Neural crest cell (in vitro differentiated cells): Measurements from ENCODE around the gene CLDN5. TPM values are rescaled to one million over a fixed set of nuclear protein-coding genes. Genes with fewer than 3 reads are reported as not detected.

ENCODE experiments used
- DNase-seq: peaks from one replicate; pipeline ENCODE4 v3.0.0; 2021; ENCODE audit warnings: low read depth, mixed read lengths, low spot score
- H3K27ac Mint-ChIP-seq: one replicate; pipeline ENCODE4 v1.8.0; 2021; ENCODE audit warnings: mild to moderate bottlenecking, mixed read lengths; ENCODE audit not compliant: unreplicated experiment
- H3K27me3 Mint-ChIP-seq: 2 replicates; pipeline ENCODE4 v1.8.0; 2021; ENCODE audit warnings: low read depth, mild to moderate bottlenecking, mixed read lengths
- H3K36me3 Mint-ChIP-seq: 2 replicates; pipeline ENCODE4 v1.8.0; 2021; ENCODE audit warnings: low read depth, mild to moderate bottlenecking, mixed read lengths
- H3K4me1 Mint-ChIP-seq: 2 replicates; pipeline ENCODE4 v1.8.0; 2021; ENCODE audit warnings: mixed read lengths
- H3K4me3 Mint-ChIP-seq: one replicate; pipeline ENCODE4 v1.8.0; 2021; ENCODE audit warnings: mild to moderate bottlenecking, mixed read lengths
- H3K9me3 Mint-ChIP-seq: 2 replicates; pipeline ENCODE4 v1.8.0; 2021; ENCODE audit warnings: mixed read lengths
- total RNA-seq: library from RNA; stranded (reverse); gene quantifications from 2 replicates; pipeline ENCODE4 v1.2.1, GENCODE V29; 2021
- TF ChIP-seq, protein P1 (sequence below): fragments of 200-600 bp; sonication (generic); conservative IDR thresholded peaks from 2 replicates; pipeline ENCODE4 v1.5.0; 2021; ENCODE audit warnings: antibody characterized with exemption, mild to moderate bottlenecking

Gene CLDN5
- total RNA-seq, 1 donor from 2014 or later, result 1.3 TPM

- peaks cover 2% of the 10 kb centered on the region for H3K36me3 Mint-ChIP-seq
- DNase-seq, result no peak
- no peaks in the 10 kb centered on the region for H3K27me3 Mint-ChIP-seq
Measured at GRCh38 chr22:19478045-19478900, 45.9 kb downstream of the CLDN5 start.

DNA sequence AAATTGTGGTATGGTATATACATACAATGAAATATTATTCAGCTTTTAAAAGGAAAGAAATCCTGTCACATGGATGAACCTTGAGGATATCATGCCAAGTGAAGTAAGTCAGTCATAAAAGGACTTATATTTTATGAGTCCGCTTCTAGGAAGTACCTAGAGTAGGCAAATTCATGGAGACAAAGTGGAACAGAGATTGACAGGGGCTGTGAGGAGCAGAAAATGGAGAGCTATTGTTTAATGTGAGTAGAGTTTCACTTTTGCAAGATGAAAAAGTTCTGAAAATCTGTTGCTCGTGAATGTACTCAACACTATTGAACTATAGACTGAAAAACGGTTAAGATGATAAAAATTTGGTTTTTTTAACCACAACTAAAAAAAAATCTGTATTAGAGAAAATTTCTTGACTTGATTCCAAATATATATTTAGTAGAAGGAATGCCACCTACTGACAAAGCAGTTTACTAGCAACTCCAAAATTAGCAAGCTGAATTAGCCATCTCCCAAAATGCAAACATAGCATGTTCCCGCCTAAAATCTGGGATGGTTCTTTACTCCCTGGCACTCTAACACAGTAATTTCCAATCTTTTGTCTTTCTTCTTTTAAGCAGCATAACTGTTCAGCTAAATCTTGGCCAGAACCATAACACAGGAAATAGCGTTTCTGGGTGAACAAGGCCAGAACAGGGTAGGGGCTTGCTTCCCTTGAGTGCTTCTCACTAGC is 46.7 kb downstream of the CLDN5 start:
- no peak overlapping the region for H3K27ac Mint-ChIP-seq
- peaks cover 2% of the 10 kb centered on the region for H3K36me3 Mint-ChIP-seq

More at GRCh38 chr22:19478045-19478900, 45.9 kb downstream of the CLDN5 start:
- H3K27ac Mint-ChIP-seq, result peak overlapping the region; percentile 1
- TF ChIP-seq, protein P1, sequence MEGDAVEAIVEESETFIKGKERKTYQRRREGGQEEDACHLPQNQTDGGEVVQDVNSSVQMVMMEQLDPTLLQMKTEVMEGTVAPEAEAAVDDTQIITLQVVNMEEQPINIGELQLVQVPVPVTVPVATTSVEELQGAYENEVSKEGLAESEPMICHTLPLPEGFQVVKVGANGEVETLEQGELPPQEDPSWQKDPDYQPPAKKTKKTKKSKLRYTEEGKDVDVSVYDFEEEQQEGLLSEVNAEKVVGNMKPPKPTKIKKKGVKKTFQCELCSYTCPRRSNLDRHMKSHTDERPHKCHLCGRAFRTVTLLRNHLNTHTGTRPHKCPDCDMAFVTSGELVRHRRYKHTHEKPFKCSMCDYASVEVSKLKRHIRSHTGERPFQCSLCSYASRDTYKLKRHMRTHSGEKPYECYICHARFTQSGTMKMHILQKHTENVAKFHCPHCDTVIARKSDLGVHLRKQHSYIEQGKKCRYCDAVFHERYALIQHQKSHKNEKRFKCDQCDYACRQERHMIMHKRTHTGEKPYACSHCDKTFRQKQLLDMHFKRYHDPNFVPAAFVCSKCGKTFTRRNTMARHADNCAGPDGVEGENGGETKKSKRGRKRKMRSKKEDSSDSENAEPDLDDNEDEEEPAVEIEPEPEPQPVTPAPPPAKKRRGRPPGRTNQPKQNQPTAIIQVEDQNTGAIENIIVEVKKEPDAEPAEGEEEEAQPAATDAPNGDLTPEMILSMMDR, result no peak
- no peaks in the 10 kb centered on the region for H3K9me3 Mint-ChIP-seq
- H3K4me1 Mint-ChIP-seq, result peaks cover 32% of the 10 kb centered on the region
- peak overlapping the region; percentile 94 for H3K4me3 Mint-ChIP-seq

GRCh38 chr22:19476023-19476422 is 48.2 kb downstream of the CLDN5 start:
- DNase-seq, result no peak
- H3K9me3 Mint-ChIP-seq, result no peaks in the 10 kb centered on the region
- H3K27me3 Mint-ChIP-seq, result no peaks in the 10 kb centered on the region
- peak overlapping the region; percentile 60 for H3K4me3 Mint-ChIP-seq
- no peak overlapping the region for H3K27ac Mint-ChIP-seq
- TF ChIP-seq, protein P1, result no peak
- peaks cover 2% of the 10 kb centered on the region for H3K36me3 Mint-ChIP-seq
- H3K4me1 Mint-ChIP-seq, result peaks cover 31% of the 10 kb centered on the region

More for the DNA sequence above, 46.7 kb downstream of the CLDN5 start:
- H3K4me3 Mint-ChIP-seq, result peak overlapping the region; percentile 94
- no peaks in the 10 kb centered on the region for H3K27me3 Mint-ChIP-seq
- TF ChIP-seq, protein P1, result no peak
- DNase-seq, result no peak
- H3K4me1 Mint-ChIP-seq, result peaks cover 32% of the 10 kb centered on the region
- no peaks in the 10 kb centered on the region for H3K9me3 Mint-ChIP-seq

DNA sequence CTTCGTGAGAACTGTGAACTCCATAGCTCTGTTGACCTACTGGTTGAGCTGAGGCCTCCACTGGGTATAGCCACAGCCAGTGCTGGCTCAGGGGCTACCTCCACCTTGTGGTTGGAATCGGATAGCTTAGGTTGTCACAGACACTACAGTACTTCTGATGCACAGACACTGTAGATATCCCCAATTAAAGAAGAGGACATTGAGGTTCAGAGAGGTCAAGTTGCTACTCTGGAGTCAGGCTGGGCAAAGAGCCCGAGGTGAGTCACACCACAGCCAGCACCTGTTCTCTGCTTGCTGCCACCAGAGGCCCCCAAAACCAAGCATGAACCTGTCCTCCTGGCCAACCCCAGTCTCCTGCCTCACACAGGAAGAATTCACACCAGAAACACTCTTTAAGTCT is 50.6 kb downstream of the CLDN5 start:
- Mint-ChIP-seq H3K9me3 (no peaks in the 10 kb centered on the region), H3K4me1 (peaks cover 14% of the 10 kb centered on the region), H3K27ac (no peak overlapping the region), H3K4me3 (no peak overlapping the region), H3K36me3 (peaks cover 5% of the 10 kb centered on the region), H3K27me3 (no peaks in the 10 kb centered on the region)
- TF ChIP-seq, protein P1, result peak; percentile 21
- DNase-seq, result no peak

Other genes with a start within 250 kb of the CLDN5 start
- gene CLTCL1, start 232.7 kb downstream of the CLDN5 start, total RNA-seq, result 7.2 and 7.7 TPM in 2 replicates
- gene HIRA, start 92.7 kb downstream of the CLDN5 start, total RNA-seq, result 57.1 and 66.3 TPM in 2 replicates
- gene MRPL40, start 91.9 kb downstream of the CLDN5 start, total RNA-seq, result 30.4 and 32.6 TPM in 2 replicates
- 38.0 and 38.4 TPM in 2 replicates for gene C22orf39, start 76.7 kb downstream of the CLDN5 start, total RNA-seq
- 69.4 and 71.5 TPM in 2 replicates for gene UFD1, start 45.2 kb downstream of the CLDN5 start, total RNA-seq
- 47.1 and 49.8 TPM in 2 replicates for gene CDC45, start 44.5 kb downstream of the CLDN5 start, total RNA-seq
- 30.2 and 31.9 TPM in 2 replicates for gene SEPTIN5, start 190.1 kb upstream of the CLDN5 start, total RNA-seq
- 4.6 and 4.8 TPM in 2 replicates for gene GP1BB, start 199.1 kb upstream of the CLDN5 start, total RNA-seq
- not detected in 2 replicates for gene TBX1, start 236.4 kb upstream of the CLDN5 start, total RNA-seq